RKO (cell line): ENCODE measurements around the gene ADGRG3.
A peak's percentile ranks its signal among the peaks of the same experiment; 100 is the strongest.
"Not testable (repeated sequence)": the region's sequence is repeated elsewhere in the genome, so short reads cannot be mapped to it uniquely, and the experiment has no call there.

Source experiments
- DNase-seq: peaks from one replicate; pipeline ENCODE4 v3.0.0-alpha.2; 2016; ENCODE audit warnings: low spot score

ADGRG3 gene

DNA sequence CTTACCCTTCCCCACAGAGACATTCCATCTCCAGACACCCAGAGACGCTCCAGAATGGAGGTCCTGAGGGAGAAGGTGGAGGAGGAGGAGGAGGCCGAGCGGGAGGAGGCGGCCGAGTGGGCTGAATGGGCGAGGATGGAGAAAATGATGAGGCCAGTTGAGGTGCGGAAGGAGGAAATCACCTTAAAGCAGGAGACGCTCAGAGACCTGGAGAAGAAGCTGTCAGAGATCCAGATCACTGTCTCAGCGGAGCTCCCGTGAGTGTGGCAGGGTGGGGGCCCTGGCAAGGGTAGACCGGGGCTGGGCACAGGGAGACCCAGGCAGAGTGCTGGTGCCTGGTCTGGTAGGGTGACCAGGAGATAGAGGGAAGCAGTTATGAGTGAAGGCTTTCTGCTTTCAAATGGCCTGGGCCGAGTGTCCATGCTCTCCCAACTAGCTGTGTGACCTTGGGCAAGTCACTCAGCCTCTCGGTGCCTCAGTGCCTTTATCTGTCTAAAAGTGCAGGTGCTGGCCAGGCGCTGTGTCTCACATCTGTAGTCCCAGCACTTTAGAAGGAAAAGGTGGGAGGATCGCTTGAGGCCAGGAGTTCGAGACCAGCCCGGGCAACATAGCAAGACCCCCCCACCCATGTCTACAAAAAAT lies 29.9 kb downstream of the ADGRG3 start:
- DNase-seq, result no peak

DNA sequence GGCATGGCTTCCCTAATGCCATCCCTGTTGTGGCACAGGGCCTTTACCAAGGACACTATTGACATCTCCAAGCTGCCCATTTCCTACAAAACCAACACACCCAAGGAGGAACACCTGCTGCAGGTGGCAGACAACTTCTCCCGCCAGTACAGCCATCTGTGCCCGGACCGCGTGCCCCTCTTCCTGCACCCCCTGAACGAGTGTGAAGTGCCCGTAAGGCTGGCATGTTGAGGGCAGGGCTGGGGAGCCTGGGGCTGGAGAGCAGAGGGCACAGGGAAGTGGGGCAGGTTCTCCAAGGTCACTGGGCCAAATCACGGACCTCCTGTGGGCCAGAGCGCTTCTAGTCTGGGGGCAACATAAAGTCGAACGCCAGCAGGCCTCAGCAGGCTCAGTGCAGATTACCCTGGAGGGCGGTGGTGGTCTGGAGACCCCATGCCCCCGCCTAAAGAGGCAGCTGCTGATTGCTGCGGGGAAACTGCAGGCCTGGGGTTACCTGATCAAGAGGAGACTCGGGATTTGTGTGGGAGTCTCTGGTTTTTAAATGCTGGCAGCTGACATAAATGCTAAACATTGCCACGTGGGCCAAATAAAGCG lies 30.8 kb downstream of the ADGRG3 start:
- DNase-seq, result no peak

DNA sequence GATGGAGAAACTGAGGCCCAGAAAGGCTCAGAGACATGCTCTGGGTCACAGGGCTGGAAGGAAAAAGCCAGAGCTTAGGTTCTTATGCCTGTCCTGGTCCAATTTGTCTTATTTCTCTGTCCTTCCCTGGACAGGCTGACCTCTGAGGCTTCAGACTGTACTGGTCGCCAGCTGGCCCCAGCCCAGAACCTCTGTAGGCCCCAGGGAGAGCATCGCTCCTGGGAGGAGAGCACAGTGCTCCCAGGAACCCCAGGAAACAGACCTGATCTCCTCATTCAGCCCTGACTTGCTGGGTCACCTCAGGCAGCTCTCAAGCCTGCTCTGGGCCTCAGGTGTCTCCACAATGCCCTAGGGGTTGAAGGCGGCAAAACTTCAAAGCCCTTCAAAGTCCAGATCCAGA lies 31.4 kb downstream of the ADGRG3 start:
- DNase-seq, result no peak

DNA sequence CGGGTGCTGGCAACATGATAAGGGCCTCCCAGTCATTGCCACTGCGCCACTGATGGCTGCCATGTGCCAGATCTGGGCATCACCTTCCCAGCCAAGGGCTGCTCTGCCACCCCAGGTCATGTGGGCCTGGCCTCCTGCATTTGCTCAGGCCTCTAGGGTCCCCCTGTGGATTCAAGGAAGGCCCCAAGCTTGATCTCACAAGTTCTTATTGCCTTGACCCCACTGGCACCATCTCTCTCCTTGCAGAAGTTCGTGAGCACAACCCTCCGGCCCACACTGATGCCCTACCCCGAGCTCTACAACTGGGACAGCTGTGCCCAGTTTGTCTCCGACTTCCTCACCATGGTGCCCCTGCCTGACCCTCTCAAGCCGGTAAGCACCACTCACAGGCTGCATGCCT lies 31.8 kb downstream of the ADGRG3 start:
- no peak for DNase-seq

DNA sequence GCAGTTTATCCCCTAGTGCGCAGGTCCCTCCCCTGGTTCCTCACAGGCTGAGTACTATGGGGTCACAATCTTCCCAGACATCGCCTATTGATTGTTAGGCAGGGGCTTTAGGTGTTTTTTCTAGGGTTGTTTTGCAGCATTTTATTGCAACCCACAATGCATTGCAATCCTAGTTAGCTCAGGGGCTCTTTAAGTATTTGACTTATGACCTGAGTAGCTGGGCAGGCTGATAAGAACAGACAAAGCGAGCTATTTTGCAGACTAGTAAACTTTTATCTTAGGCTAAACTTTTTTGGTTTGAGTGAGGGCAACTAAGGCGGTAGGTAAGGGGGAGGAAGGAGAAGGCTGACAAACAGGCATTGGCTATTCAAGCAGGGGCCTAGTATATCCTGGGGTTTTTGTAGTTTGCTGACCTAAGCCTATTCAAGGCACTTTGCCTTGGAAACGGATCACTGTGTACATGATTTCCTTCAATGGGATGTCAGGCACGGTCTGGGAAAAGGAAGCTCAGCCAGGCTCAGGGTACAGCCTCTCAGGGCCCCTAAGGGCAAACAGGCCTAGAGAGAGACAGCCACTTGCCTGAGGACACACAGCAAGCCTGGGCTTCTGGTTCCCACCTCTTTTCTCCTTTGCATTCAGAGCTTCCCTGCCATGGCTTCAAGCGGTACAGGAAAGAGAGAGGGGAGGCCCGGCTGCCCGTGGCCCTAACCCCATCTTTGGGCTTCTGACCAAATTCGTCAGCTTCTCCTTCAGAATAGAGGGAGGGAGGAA lies 32.9 kb downstream of the ADGRG3 start:
- DNase-seq, result no peak

DNA sequence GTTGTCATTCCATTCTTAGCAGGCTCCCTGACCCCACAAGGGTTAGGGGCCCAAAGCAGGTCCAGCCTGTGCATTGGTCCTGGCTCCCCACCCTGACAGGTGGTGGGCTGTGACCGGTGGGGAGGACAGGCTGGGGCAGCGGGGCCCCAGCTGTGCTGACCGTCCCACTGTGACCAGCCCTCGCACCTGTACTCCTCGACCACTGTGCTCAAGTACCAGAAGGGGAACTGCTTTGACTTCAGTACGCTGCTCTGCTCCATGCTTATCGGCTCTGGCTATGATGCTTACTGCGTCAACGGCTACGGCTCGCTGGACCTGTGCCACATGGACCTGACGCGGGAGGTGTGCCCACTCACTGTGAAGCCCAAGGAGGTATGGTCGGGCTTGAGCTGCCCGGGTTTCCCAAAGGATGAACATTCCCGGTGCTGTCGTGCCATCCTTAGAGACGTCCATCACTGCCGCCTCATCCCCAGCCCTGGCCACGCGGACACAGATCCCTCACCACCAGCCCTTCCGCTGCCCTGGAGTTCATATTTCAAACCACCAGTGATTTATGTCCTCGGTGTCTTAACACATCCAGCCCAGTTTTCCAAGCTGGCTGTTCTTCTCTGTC lies 33.8 kb downstream of the ADGRG3 start:
- no peak for DNase-seq

DNA sequence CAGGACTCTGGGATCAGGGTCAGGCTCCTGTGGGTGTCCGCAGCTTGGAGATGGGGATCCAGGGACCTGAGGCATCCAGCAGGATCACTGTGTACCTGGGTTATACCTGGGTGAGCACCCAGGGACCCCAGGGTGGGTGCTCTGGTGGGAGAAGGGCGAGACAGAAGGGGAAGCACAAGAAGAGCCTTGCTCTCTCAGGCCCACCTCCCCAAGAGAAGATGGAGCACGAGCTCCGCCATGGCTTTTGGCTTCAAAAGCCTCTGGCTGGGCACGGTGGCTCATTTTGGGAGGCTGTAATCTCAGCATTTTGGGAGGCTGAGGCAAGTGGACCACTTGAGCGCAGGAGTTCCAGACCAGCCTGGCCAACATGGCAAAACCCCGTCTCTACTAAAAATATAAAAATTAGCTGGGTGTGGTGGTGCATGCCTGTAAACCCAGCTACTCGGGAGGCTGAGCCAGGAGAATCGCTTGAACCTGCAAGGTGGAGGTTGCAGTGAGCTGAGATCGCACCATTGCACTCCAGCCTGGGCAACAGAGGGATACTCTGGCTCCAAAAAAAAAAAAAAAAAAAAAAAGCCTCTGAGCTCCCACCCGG lies 35.4 kb downstream of the ADGRG3 start:
- no peak for DNase-seq

DNA sequence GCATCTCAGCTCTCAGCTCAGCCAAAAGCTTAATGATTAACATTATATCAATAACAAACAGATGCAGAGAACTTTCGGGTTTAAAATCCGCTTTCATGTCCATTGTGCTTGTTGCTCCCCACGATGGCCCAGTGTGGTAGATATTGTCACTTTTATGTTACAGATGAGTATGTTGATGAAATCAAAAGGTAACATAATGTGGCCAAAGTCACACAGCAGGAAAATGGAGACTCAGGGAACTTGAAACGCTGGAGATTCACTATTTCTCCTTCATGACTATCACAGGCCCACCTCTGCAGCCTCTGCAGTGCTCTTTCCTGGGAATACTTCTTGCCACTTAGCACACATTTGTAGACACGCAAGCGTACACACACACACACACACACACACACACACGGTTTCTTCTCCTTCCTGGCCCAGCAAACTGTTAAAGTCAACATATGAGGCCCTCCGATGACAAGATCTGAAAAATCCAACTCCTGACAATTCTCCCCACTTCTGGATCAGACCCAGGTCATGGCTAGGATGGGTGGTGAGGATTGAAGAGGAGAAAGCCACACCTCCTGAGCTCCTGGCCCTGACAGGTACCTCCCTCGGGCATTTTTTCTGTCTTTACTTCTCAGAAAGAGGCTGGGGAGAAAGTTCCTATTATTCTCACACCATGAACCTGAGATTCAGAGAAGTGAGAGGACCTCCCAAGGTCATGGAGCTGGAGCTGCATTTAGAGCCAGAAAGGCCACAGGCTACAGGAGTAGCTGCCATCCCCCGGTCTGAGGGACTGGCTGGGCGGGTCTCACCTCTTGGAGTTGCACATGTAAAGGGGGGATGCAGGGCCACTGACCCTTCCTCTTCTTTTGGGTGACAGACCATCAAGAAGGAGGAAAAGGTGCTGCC lies 36.2 kb downstream of the ADGRG3 start:
- DNase-seq, result no peak

DNA sequence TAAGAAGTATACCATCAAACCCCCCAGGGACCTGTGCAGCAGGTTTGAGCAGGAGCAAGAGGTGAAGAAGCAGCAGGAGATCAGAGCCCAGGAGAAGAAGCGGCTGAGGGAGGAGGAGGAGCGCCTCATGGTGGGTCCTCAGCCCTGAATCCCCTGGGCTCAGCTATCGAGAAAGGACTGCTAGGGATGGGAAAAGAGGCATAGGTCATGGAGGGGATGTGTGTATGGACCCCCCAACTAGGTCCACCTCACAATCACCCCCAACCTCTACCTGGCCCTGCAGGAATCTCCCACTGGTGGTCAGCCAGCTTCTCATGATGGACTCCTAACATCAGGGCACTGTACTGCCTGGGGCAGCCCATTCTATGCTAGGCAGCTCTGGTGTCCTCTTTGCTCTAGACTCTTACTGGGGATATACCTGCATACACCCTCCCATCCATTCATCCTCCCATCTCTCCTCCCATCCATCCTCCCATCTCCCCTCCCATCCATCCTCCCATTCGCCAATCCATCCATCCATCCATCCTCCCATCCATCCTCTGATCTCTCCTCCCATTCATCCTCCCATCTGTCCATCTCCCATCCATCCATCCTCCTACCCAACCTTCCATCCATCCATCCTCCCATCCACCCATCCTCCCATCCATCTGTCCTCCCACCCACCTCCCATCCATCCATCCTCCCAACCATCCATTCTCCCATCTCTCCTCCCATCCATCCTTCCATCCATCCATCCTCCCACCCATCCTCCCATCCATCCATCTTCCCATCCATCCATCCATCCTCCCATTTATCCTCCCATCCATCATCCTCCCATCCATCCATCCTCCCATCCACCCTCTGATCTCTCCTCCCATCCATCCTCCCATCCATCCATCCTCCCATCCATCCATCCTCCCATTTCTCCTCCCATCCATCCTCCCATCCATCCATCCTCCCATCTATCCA lies 37.1 kb downstream of the ADGRG3 start:
- DNase-seq, result no peak

DNA sequence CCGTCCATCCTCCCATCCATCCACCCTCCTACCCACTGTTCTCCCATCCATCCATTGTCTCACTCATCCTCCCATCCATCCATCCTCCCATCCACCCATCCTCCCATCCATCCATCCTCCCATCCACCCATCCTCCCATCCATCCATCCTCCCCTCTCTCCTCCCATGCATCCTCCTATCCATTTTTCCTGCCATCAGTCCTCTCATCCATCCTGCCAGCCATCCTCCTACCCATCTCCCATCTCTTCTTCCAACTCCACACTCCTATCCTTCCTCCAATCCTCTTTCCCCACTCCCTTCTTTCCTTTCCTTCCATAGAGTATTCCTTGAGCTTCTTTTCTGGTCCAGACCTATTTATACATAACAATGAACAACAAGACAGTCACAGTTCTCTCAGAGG lies 38.6 kb downstream of the ADGRG3 start:
- DNase-seq, result no peak

DNA sequence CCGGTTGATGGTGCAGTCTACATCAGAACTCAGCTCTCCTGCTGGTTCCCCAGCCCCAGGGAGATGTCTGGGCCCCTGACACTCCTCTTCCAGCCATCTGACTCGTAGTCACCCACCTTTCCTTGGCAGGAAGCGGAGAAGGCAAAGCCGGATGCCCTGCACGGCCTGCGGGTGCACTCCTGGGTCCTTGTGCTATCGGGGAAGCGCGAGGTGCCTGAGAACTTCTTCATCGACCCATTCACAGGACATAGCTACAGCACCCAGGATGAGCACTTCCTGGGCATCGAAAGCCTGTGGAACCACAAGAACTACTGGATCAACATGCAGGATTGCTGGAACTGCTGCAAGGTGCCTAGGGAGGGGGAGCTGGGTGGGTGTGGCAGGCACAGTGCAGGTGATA lies 39.2 kb downstream of the ADGRG3 start:
- no peak for DNase-seq

DNA sequence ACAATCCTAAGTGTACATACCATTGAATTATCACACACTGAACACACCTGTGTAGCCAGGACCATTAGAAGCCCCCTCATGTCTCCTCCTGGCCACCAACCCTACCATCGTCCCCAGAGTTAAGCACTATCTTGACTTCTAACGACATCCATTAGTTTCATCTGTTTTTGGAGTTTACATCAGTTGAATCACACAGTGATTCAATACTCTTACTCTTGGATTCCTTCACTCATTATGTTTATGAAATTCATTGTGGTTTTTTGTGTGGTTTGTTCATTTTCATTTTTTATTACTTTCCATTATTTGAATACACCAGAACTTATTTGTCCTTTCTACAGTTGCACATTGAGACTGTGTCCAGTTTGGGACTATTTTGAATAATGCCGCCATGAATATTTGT lies 40.1 kb downstream of the ADGRG3 start:
- no peak for DNase-seq

DNA sequence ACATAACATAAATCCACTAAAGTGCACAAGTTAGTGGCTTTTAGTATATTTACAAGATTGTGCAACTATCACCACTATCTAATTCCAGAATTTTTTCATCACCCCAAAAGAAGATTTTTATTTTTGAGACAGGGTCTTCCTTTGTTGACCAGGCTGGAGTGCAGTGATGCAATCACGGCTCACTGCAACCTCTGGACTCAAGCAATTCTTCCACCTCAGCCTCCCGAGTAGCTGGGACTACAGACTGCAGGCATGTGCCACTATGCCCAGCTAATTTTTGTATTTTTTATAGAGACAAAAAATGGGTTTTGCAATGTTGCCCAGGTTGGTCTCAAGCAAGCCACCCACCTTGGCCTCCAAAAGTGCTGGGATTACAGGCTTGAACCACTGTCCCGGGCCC lies 41.6 kb downstream of the ADGRG3 start:
- DNase-seq, result no peak

DNA sequence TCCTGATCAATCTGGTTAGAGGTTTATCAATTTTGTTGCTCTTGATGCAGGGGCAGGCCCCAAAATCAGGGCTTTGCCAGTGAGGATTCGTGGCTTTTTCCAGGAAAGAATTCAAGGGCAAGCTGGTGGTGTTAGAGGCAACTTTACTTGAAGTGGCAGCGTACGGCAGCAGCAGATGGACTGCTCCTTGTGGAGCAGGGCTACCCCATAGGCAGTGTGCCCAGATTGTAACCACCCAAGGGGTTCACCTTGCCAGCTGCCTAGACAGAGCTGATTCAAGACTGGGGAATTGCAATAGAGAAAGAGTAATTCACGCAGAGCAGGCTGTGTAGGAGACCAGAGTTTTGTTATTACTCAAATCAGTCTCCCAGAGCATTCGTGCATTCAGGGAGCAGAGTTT lies 43.2 kb downstream of the ADGRG3 start:
- DNase-seq, result no peak

DNA sequence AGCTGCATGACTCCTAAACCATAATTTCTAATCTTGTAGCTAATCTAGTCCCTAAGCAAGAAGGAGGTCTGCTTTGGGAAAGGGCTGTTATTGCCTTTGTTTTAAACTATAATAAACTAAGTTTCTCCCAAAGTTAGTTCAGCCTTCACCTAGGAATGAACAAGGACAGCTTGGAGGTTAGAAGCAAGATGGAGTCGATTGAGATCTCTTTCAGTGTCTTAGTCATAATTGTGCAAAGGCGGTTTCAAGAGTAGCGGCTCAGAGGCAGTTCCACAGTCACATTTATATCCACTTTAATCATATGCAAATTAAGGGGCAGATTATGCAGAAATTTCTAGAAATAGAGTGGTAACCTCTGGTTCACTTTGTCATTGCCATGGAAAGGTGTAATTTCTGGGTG lies 43.9 kb downstream of the ADGRG3 start:
- no peak for DNase-seq

DNA sequence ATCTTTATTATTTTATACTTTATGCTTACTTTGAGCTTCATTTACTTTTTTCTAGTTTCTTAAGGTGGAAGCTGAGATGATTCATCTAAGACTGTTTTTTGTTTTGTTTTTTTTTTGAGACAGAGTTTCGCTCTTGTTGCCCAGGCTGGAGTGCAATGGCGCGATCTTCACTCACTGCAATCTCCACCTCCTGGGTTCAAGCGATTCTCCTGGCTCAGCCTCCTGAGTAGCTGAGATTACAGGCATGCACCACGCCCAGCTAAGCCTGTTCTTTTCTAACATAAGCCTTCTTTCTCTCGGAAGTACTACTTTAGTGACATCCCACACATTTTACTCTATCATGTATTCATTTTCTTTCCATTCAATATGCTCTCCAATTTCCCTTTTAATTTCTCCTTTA lies 44.5 kb downstream of the ADGRG3 start:
- not testable (repeated sequence) for DNase-seq

DNA sequence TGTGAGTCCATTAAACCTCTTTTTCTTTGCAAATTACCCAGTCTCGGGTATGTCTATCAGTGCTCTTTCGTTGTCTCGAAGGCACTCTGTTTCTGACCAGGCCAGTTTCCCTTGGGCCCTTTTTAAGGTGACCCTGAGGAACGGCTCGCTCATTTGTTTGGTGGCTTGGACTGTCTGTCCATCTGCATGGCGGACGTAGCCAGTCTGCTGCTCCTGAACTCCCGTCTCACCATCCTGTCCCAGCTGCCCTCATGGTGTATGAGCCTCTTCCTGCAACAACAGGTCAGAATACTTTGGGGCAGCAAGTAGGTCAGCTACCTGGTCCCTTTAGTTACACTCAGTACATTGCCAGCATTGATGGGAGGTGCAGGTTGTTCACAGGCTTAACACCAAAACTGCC lies 45.5 kb downstream of the ADGRG3 start:
- no peak for DNase-seq

DNA sequence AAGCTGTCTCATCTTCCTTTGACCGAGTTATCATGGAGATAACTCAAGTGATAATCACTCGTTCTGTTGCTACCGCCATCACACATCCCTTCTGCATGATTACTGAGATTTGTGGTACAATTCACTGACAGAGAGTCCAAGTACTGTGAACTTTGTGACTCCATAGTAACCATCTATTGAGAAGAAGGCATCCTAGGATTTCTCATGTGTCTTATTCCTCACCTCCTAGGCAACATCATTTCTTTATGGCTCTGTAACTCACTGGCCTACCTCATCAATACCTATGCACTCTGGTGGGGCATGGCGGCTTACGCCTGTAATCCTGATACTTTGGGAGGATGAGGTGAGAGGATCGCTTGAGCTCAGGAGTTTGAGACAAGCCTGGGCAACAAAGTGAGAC lies 45.9 kb downstream of the ADGRG3 start:
- no peak for DNase-seq

DNA sequence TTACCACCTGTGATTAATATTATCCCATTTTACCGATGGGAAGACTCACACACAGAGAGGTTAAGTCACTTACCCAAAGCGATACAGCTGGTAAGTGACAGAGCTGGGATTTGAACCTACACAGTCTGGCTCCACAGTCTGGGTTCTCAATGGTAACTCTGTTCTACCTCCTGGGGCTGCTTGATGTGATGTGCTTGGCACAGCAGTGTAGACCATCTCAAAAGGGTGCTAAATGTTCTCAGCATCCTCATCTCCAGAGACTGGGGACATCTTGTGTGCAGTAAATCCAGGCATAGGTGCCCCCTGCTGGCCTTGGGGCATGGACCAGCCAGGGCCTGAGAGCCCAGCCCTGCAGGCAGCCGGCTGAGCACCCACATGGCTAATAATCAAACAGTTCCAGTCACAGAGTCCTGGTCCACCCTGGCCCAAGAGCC lies 52.1 kb downstream of the ADGRG3 start:
- DNase-seq, result peak; percentile 40
